H9 (cell line): ENCODE measurements around the gene BCCIP. TPM values are rescaled to one million over a fixed set of nuclear protein-coding genes. Genes with fewer than 3 reads are reported as not detected.

Experiments
- DNase-seq: peaks from one replicate; pipeline ENCODE4 v3.0.0-alpha.2; 2017
- H2AFZ ChIP-seq: one replicate; pipeline ENCODE4 v1.6.1; 2013; ENCODE audit warnings: mild to moderate bottlenecking, low read length, control low read depth, moderate library complexity
- H2AK5ac ChIP-seq: 2 replicates; pipeline ENCODE4 v1.6.1; 2013; ENCODE audit warnings: low read length, control low read depth, mixed read lengths; ENCODE audit not compliant: insufficient read length
- H2BK120ac ChIP-seq: one replicate; pipeline ENCODE4 v1.6.1; 2013; ENCODE audit warnings: low read depth, mild to moderate bottlenecking, low read length, control low read depth, inconsistent platforms; ENCODE audit not compliant: poor library complexity, severe bottlenecking
- H2BK12ac ChIP-seq: 2 replicates; pipeline ENCODE4 v1.6.1; 2013; ENCODE audit warnings: low read length, control low read depth, mixed read lengths, low read depth; ENCODE audit not compliant: insufficient read length
- H2BK15ac ChIP-seq: 2 replicates; pipeline ENCODE4 v1.6.1; 2013; ENCODE audit warnings: low read depth, low read length, control low read depth
- H2BK20ac ChIP-seq: one replicate; pipeline ENCODE4 v1.6.1; 2013; ENCODE audit warnings: low read depth, mild to moderate bottlenecking, low read length, control low read depth, inconsistent platforms; ENCODE audit not compliant: poor library complexity, severe bottlenecking
- H2BK5ac ChIP-seq: 2 replicates; pipeline ENCODE4 v1.6.1; 2013; ENCODE audit warnings: low read length, control low read depth, mixed read lengths; ENCODE audit not compliant: insufficient read length
- H3K14ac ChIP-seq: 2 replicates; pipeline ENCODE4 v1.6.1; 2013; ENCODE audit warnings: low read length, control low read depth; ENCODE audit not compliant: insufficient read depth
- H3K18ac ChIP-seq: 2 replicates; pipeline ENCODE4 v1.6.1; 2013; ENCODE audit warnings: low read depth, mild to moderate bottlenecking, mixed read lengths, low read length, control low read depth; ENCODE audit not compliant: insufficient read length
- H3K23ac ChIP-seq: 2 replicates; pipeline ENCODE4 v1.6.1; 2013; ENCODE audit warnings: low read length, control low read depth, mixed read lengths, low read depth; ENCODE audit not compliant: insufficient read length
- H3K23me2 ChIP-seq: 2 replicates; pipeline ENCODE4 v1.6.1; 2013; ENCODE audit warnings: low read depth, mild to moderate bottlenecking, mixed read lengths, low read length, control low read depth; ENCODE audit not compliant: insufficient read length, poor library complexity, severe bottlenecking
- H3K27ac ChIP-seq: 2 replicates; pipeline ENCODE4 v1.5.1; 2013; ENCODE audit warnings: low read length, control low read depth, mixed read lengths, low read depth; ENCODE audit not compliant: insufficient read length
- H3K27me3 ChIP-seq: 2 replicates; pipeline ENCODE4 v1.6.1; 2013; ENCODE audit warnings: low read length, control low read depth, inconsistent platforms; ENCODE audit not compliant: insufficient read depth
- H3K4ac ChIP-seq: 2 replicates; pipeline ENCODE4 v1.6.1; 2013; ENCODE audit warnings: low read depth, mild to moderate bottlenecking, control low read depth, inconsistent platforms, low read length, moderate library complexity
- H3K4me1 ChIP-seq: 2 replicates; pipeline ENCODE4 v1.6.1; 2013; ENCODE audit warnings: low read length, control low read depth, inconsistent platforms; ENCODE audit not compliant: insufficient read depth
- H3K4me2 ChIP-seq: 2 replicates; pipeline ENCODE4 v1.6.1; 2013; ENCODE audit warnings: low read length, control low read depth, mixed read lengths; ENCODE audit not compliant: insufficient read length, insufficient read depth
- H3K56ac ChIP-seq: 2 replicates; pipeline ENCODE4 v1.6.1; 2013; ENCODE audit warnings: low read depth, mild to moderate bottlenecking, mixed read lengths, low read length, control low read depth; ENCODE audit not compliant: insufficient read length
- H3K79me1 ChIP-seq: 2 replicates; pipeline ENCODE4 v1.6.1; 2013; ENCODE audit warnings: low read depth, mild to moderate bottlenecking, moderate library complexity, low read length, control low read depth, inconsistent platforms; ENCODE audit not compliant: insufficient read depth, poor library complexity, severe bottlenecking
- H3K79me2 ChIP-seq: 2 replicates; pipeline ENCODE4 v1.6.1; 2013; ENCODE audit warnings: low read length, control low read depth, inconsistent platforms; ENCODE audit not compliant: insufficient read depth
- H3K9ac ChIP-seq: 2 replicates; pipeline ENCODE4 v1.6.1; 2013; ENCODE audit warnings: low read length, control low read depth, mixed read lengths; ENCODE audit not compliant: insufficient read length; ENCODE audit errors: extremely low read depth
- H3K9me3 ChIP-seq: one replicate; pipeline ENCODE4 v1.6.1; 2013; ENCODE audit warnings: low read depth, low read length, inconsistent platforms; ENCODE audit not compliant: control insufficient read depth
- H3T11ph ChIP-seq: one replicate; pipeline ENCODE4 v1.6.1; 2013; ENCODE audit warnings: mild to moderate bottlenecking, low read length, control low read depth, inconsistent platforms
- H4K20me1 ChIP-seq: one replicate; pipeline ENCODE4 v1.6.1; 2013; ENCODE audit not compliant: control insufficient read depth, insufficient read length, insufficient read depth
- H4K5ac ChIP-seq: 2 replicates; pipeline ENCODE4 v1.6.1; 2013; ENCODE audit warnings: low read depth, mild to moderate bottlenecking, mixed read lengths, low read length, control low read depth; ENCODE audit not compliant: insufficient read length
- H4K8ac ChIP-seq: replicated peaks from 2 replicates; pipeline ENCODE4 v1.6.1; 2013; ENCODE audit warnings: low read length, control low read depth, mixed read lengths, low read depth; ENCODE audit not compliant: insufficient read length
- H4K91ac ChIP-seq: 2 replicates; pipeline ENCODE4 v1.6.1; 2013; ENCODE audit warnings: low read depth, mild to moderate bottlenecking, moderate library complexity, mixed read lengths, low read length, control low read depth; ENCODE audit not compliant: insufficient read length
- H3K27ac Mint-ChIP-seq, 3 experiments: 2 replicates in 2 of 3; 3 replicates in 1 of 3; pipeline ENCODE4 v1.8.0; 2020 to 2021; ENCODE audit warnings: mixed read lengths in 3 of 3, mild to moderate bottlenecking in 1 of 3, moderate library complexity in 1 of 3
- H3K27me3 Mint-ChIP-seq: 2 replicates; pipeline ENCODE4 v1.8.0; 2021; ENCODE audit warnings: low read depth, mild to moderate bottlenecking, moderate library complexity, mixed read lengths
- H3K36me3 Mint-ChIP-seq, 3 experiments: 2 replicates in 2 of 3; 3 replicates in 1 of 3; pipeline ENCODE4 v1.8.0; 2020 to 2021; ENCODE audit warnings: low read depth in 3 of 3, mixed read lengths in 3 of 3; ENCODE audit not compliant: insufficient read depth in 1 of 3
- H3K4me1 Mint-ChIP-seq, 2 experiments: 2 replicates each; pipeline ENCODE4 v1.8.0; 2020; ENCODE audit warnings: mixed read lengths in 2 of 2
- H3K4me3 Mint-ChIP-seq, 2 experiments: 2 replicates in 1 of 2; 3 replicates in 1 of 2; pipeline ENCODE4 v1.8.0; 2020 to 2021; ENCODE audit warnings: mild to moderate bottlenecking in 2 of 2, mixed read lengths in 2 of 2, moderate library complexity in 1 of 2
- H3K9me3 Mint-ChIP-seq, 2 experiments: 2 replicates in 1 of 2; 3 replicates in 1 of 2; pipeline ENCODE4 v1.8.0; 2020; ENCODE audit warnings: mild to moderate bottlenecking in 2 of 2, mixed read lengths in 2 of 2, moderate library complexity in 1 of 2
- WGBS: extraction: QIAGEN DNeasy Blood & Tissue Kit; methylation state at CpG from one replicate; pipeline ENCODE4 v1.1.7; 2013; ENCODE audit warnings: missing lambda C conversion rate, low lambda C conversion rate, mixed read lengths; ENCODE audit not compliant: insufficient read length; ENCODE audit errors: extremely low coverage; 5-methylcytosine and 5-hydroxymethylcytosine counted together
- total RNA-seq: library from RNA; stranded (reverse); gene quantifications from 2 replicates; pipeline ENCODE4 v1.2.1, GENCODE V29; 2021
- TF ChIP-seq, protein P1 (sequence below): fragments of 200-600 bp; sonication (generic); conservative IDR thresholded peaks from 3 replicates; pipeline ENCODE4 v1.8.0; 2021; ENCODE audit warnings: antibody characterized with exemption, mild to moderate bottlenecking

BCCIP gene
- total RNA-seq, 1 experiment from 2014 or later = 119 TPM

- Mint-ChIP-seq H3K36me3 (peaks cover 12 to 36% (median 24%) of the 10 kb centered on the region in 3 experiments), H3K9me3 (no peaks in the 10 kb centered on the region), H3K4me1 (no peaks in the 10 kb centered on the region), H3K27ac (no peak overlapping the region), H3K27me3 (no peaks in the 10 kb centered on the region), H3K4me3 (no peak overlapping the region)
- Histone ChIP-seq H3K14ac (no peak overlapping the region), H4K91ac (no peak overlapping the region), H2BK120ac (no peak overlapping the region), H4K8ac (no peak overlapping the region), H3K4me1 (no peaks in the 10 kb centered on the region), H3T11ph (no peak overlapping the region), H3K23ac (no peak overlapping the region), H3K18ac (no peak overlapping the region), H4K20me1 (peaks cover 2% of the 10 kb centered on the region), H2AFZ (no peak overlapping the region), H3K9ac (no peak overlapping the region), H3K27ac (no peak overlapping the region), H2BK5ac (no peak overlapping the region), H2BK20ac (no peak overlapping the region), H3K79me2 (no peaks in the 10 kb centered on the region), H3K4ac (no peak overlapping the region), H3K79me1 (no peaks in the 10 kb centered on the region), H2BK15ac (no peak overlapping the region), H3K4me2 (no peak overlapping the region), H2BK12ac (no peak overlapping the region), H3K56ac (no peak overlapping the region), H3K23me2 (no peaks in the 10 kb centered on the region), H3K9me3 (no peaks in the 10 kb centered on the region), H2AK5ac (no peak overlapping the region), H3K27me3 (no peaks in the 10 kb centered on the region), H4K5ac (no peak overlapping the region)
- no CpG with 5 or more reads among the region's 3 CpGs for whole genome bisulfite sequencing
- no peak for DNase-seq
- TF ChIP-seq, protein P1, sequence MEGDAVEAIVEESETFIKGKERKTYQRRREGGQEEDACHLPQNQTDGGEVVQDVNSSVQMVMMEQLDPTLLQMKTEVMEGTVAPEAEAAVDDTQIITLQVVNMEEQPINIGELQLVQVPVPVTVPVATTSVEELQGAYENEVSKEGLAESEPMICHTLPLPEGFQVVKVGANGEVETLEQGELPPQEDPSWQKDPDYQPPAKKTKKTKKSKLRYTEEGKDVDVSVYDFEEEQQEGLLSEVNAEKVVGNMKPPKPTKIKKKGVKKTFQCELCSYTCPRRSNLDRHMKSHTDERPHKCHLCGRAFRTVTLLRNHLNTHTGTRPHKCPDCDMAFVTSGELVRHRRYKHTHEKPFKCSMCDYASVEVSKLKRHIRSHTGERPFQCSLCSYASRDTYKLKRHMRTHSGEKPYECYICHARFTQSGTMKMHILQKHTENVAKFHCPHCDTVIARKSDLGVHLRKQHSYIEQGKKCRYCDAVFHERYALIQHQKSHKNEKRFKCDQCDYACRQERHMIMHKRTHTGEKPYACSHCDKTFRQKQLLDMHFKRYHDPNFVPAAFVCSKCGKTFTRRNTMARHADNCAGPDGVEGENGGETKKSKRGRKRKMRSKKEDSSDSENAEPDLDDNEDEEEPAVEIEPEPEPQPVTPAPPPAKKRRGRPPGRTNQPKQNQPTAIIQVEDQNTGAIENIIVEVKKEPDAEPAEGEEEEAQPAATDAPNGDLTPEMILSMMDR = no peak
Observed at GRCh38 chr10:125846894-125847293, 23.5 kb downstream of the BCCIP start.
